ENCODE data around the gene ECI1. TPM values are rescaled to one million over a fixed set of nuclear protein-coding genes. Genes with fewer than 3 reads are reported as not detected.

ECI1 gene
- total and polyA plus RNA-seq, 8 donors, result 31.9 to 72.5 (median 41.6) TPM

GRCh38 chr16:2199095-2199494 lies 52.3 kb downstream of the ECI1 start:
- ATAC-seq (no peak), DNase-seq (no peak), FAIRE-seq (no peak)
- WGBS, 2 donors, result 73 to 74% methylated on average over 5 of the region's 5 CpGs
- H3K4me3 ChIP-seq, result no peak overlapping the region
- H3K36me3 ChIP-seq, result no peaks in the 10 kb centered on the region
- H3K27ac ChIP-seq, result no peak overlapping the region
- H3K27me3 ChIP-seq, result no peaks in the 10 kb centered on the region
- intact Hi-C loops (cut with DNase I), result loop anchor here in 1 of 3 donors (10.0 kb wide), 1 partner anchor 56 kb away; the partner anchor contains the start of gene ECI1
- no peak for TF ChIP-seq CTCF (IDR thresholded peaks at IDR 0.05)
- H3K4me1 ChIP-seq, result peaks cover 5 to 7% (median 7%) of the 10 kb centered on the region in 3 donors
- no peaks in the 10 kb centered on the region for H3K9me3 ChIP-seq

GRCh38 chr16:2198283-2198682 lies 53.1 kb downstream of the ECI1 start:
- no peaks in the 10 kb centered on the region for H3K27me3 ChIP-seq
- no peak overlapping the region for H3K4me3 ChIP-seq
- FAIRE-seq, result no peak
- TF ChIP-seq CTCF (IDR thresholded peaks at IDR 0.05), result no peak
- no peaks in the 10 kb centered on the region for H3K9me3 ChIP-seq
- peaks cover 5 to 7% (median 7%) of the 10 kb centered on the region in 3 donors for H3K4me1 ChIP-seq
- 69 to 74% methylated on average over 4 of the region's 4 CpGs for WGBS, 2 donors
- intact Hi-C loops (cut with DNase I), result loop anchor here in 1 of 3 donors (10.0 kb wide), 1 partner anchor 57 kb away; the partner anchor contains the start of gene ECI1
- ATAC-seq, result no peak
- no peak for DNase-seq
- no peak overlapping the region for H3K27ac ChIP-seq
- H3K36me3 ChIP-seq, result no peaks in the 10 kb centered on the region

GRCh38 chr16:2197765-2198164 lies 53.6 kb downstream of the ECI1 start:
- no peak overlapping the region for H3K4me3 ChIP-seq
- H3K36me3 ChIP-seq, result no peaks in the 10 kb centered on the region
- no peak overlapping the region for H3K27ac ChIP-seq
- H3K9me3 ChIP-seq, result no peaks in the 10 kb centered on the region
- H3K27me3 ChIP-seq, result no peaks in the 10 kb centered on the region
- peaks cover 5 to 7% (median 7%) of the 10 kb centered on the region in 3 donors for H3K4me1 ChIP-seq
- DNase-seq, result no peak
- TF ChIP-seq CTCF (IDR thresholded peaks at IDR 0.05), result no peak
- intact Hi-C loops (cut with DNase I), result loop anchor here in 1 of 3 donors (10.0 kb wide), 1 partner anchor 57 kb away; the partner anchor contains the start of gene ECI1
- no peak for FAIRE-seq
- ATAC-seq, result no peak
- 80 to 86% methylated on average over 6 of the region's 6 CpGs for WGBS, 2 donors

GRCh38 chr16:2196981-2197511 lies 54.3 kb downstream of the ECI1 start:
- FAIRE-seq (no peak), DNase-seq (peak in 1 of 6 donors; percentile 65), ATAC-seq (no peak)
- intact Hi-C loops (cut with DNase I), result loop anchor here in 1 of 3 donors (10.0 kb wide), 1 partner anchor 58 kb away; the partner anchor contains the start of gene ECI1
- H3K36me3 ChIP-seq, result no peaks in the 10 kb centered on the region
- no peaks in the 10 kb centered on the region for H3K27me3 ChIP-seq
- 45 to 52% methylated on average over 26 to 32 of the region's 32 CpGs for WGBS, 2 donors
- peaks cover 5 to 7% (median 7%) of the 10 kb centered on the region in 3 donors for H3K4me1 ChIP-seq
- no peaks in the 10 kb centered on the region for H3K9me3 ChIP-seq
- H3K4me3 ChIP-seq, result peak overlapping the region in 2 of 4 donors; percentile 35 to 44
- no peak overlapping the region for H3K27ac ChIP-seq
- no peak for TF ChIP-seq CTCF (IDR thresholded peaks at IDR 0.05)
